Mucosa of rectum (tissue), 2 donors: ENCODE data around the gene DEFB132.
A peak's percentile ranks its signal among the peaks of the same experiment; 100 is the strongest.

ENCODE experiments used
- H3K27ac ChIP-seq, 2 donors: one replicate each; pipeline ENCODE4 v1.7.0; 2013; ENCODE audit warnings: inconsistent platforms in 2 of 2, low read depth in 2 of 2, low read length in 2 of 2
- H3K27me3 ChIP-seq, 2 donors: one replicate each; pipeline ENCODE4 v1.7.0; 2013; ENCODE audit warnings: low read length in 2 of 2; ENCODE audit not compliant: control insufficient read depth in 2 of 2, insufficient read depth in 2 of 2
- H3K36me3 ChIP-seq, 2 donors: one replicate each; pipeline ENCODE4 v1.7.0; 2013; ENCODE audit warnings: low read length in 2 of 2; ENCODE audit not compliant: control insufficient read depth in 2 of 2, insufficient read depth in 2 of 2
- H3K4me1 ChIP-seq, 2 donors: one replicate each; pipeline ENCODE4 v1.7.0; 2013; ENCODE audit warnings: low read length in 2 of 2, mild to moderate bottlenecking in 1 of 2; ENCODE audit not compliant: control insufficient read depth in 2 of 2, insufficient read depth in 2 of 2
- H3K4me3 ChIP-seq, 2 donors: one replicate each; pipeline ENCODE4 v1.7.0; 2013; ENCODE audit warnings: low read length in 2 of 2
- H3K9ac ChIP-seq, 2 donors: one replicate each; pipeline ENCODE4 v1.7.0; 2013; ENCODE audit warnings: low read length in 2 of 2, low read depth in 1 of 2, mild to moderate bottlenecking in 1 of 2
- H3K9me3 ChIP-seq, 2 donors: one replicate each; pipeline ENCODE4 v1.7.0; 2013; ENCODE audit warnings: low read length in 2 of 2; ENCODE audit not compliant: control insufficient read depth in 2 of 2
- donor health status: healthy.
- donor health status: Normal muscosa, but diverticular disease.

The DEFB132 gene

GRCh38 chr20:309306-309840 lies 51.8 kb downstream of the DEFB132 start:
- Histone ChIP-seq H3K27ac (peak overlapping the region; percentile 66 to 68), H3K4me1 (peaks cover 0 to 4% of the 10 kb centered on the region in 2 donors), H3K9ac (no peak overlapping the region), H3K36me3 (no peaks in the 10 kb centered on the region), H3K4me3 (peak overlapping the region; percentile 45 to 48), H3K9me3 (no peaks in the 10 kb centered on the region), H3K27me3 (no peaks in the 10 kb centered on the region)

GRCh38 chr20:309841-310644 lies 52.5 kb downstream of the DEFB132 start:
- peak overlapping the region; percentile 66 to 68 for H3K27ac ChIP-seq
- H3K36me3 ChIP-seq = no peaks in the 10 kb centered on the region
- no peaks in the 10 kb centered on the region for H3K9me3 ChIP-seq
- H3K27me3 ChIP-seq = no peaks in the 10 kb centered on the region
- peak overlapping the region in 1 of 2 donors; percentile 43 for H3K9ac ChIP-seq
- H3K4me3 ChIP-seq = peak overlapping the region; percentile 45 to 48
- peaks cover 0 to 4% of the 10 kb centered on the region in 2 donors for H3K4me1 ChIP-seq

GRCh38 chr20:310645-311044 lies 53.1 kb downstream of the DEFB132 start:
- Histone ChIP-seq H3K36me3 (no peaks in the 10 kb centered on the region), H3K4me3 (peak overlapping the region in 1 of 2 donors; percentile 45), H3K27me3 (no peaks in the 10 kb centered on the region), H3K9ac (no peak overlapping the region), H3K4me1 (peaks cover 0 to 4% of the 10 kb centered on the region in 2 donors), H3K9me3 (no peaks in the 10 kb centered on the region), H3K27ac (no peak overlapping the region)
